ENCODE measurements around the gene SMYD4. TPM values are rescaled to one million over a fixed set of nuclear protein-coding genes. Genes with fewer than 3 reads are reported as not detected.

SMYD4 gene
- total and polyA plus RNA-seq, 2 donors (not counting 1 experiment from before 2014, with no cell fraction given): 5.1 to 11.6 TPM

DNA sequence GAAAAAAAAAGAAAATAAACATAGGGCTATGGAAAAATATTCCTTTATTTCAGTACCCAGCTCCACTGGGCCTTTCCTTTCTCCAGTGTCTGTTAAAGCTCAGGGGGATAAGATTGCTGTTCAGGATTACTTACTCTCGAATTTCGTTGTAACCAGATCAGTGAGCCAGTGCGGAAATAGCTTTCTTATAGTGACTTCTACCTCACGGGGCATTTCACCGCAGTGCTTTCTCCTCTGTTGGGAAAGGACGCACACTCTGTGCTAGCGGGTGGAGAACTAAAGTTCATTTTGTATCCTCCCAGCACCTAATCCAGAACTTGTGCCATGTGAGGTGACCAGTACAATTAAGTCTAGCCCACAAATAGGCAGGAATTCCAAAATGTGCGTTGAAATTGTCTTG, 38.4 kb upstream of the SMYD4 start:
- TF ChIP-seq EZH2 (IDR thresholded peaks at IDR 0.05; ENCODE audit: low read length, missing control alignments): no peak
- TF ChIP-seq, protein P1, sequence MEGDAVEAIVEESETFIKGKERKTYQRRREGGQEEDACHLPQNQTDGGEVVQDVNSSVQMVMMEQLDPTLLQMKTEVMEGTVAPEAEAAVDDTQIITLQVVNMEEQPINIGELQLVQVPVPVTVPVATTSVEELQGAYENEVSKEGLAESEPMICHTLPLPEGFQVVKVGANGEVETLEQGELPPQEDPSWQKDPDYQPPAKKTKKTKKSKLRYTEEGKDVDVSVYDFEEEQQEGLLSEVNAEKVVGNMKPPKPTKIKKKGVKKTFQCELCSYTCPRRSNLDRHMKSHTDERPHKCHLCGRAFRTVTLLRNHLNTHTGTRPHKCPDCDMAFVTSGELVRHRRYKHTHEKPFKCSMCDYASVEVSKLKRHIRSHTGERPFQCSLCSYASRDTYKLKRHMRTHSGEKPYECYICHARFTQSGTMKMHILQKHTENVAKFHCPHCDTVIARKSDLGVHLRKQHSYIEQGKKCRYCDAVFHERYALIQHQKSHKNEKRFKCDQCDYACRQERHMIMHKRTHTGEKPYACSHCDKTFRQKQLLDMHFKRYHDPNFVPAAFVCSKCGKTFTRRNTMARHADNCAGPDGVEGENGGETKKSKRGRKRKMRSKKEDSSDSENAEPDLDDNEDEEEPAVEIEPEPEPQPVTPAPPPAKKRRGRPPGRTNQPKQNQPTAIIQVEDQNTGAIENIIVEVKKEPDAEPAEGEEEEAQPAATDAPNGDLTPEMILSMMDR (conservative IDR thresholded peaks at IDR 0.05 in 1 of 2, IDR thresholded peaks at IDR 0.05 in 1 of 2; ENCODE audit: low read depth in 1 of 2, low read length in 2 of 2): no peak
- H3K4me2 ChIP-seq (ENCODE audit: extremely low read depth, insufficient read depth, low read length): no peak overlapping the region

DNA sequence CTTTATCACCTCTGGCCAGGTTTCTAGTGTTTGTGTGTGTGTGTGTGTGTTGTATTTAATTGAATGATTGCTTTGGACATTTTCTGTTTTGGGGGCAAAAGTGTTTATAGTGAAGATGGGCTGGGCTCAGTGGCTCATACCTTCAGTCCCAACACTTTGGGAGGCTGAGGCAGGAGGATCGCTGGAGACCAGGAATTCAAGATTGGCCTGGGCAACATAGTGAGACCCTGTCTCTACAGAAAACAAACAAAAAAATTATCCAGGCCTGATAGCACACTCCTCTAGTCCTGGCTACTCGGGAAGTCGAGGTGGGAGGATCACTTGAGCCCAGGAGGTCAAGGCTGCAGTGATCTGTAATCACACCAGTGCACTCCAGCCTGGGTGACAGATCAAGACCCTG, 37.6 kb upstream of the SMYD4 start:
- Histone ChIP-seq H3K27me3 (ENCODE audit: control insufficient read depth, insufficient read depth, low read length) (no peaks in the 10 kb centered on the region), H3K4me2 (ENCODE audit: extremely low read depth, insufficient read depth, low read length) (no peak overlapping the region), H3K9me3 (ENCODE audit: control insufficient read depth, insufficient read depth, low read depth, low read length) (no peaks in the 10 kb centered on the region), H3K9ac (ENCODE audit: insufficient read depth, low read length) (no peak overlapping the region), H3K4me1 (ENCODE audit: control insufficient read depth, extremely low read depth, insufficient read depth, low read length) (no peaks in the 10 kb centered on the region), H3K27ac (ENCODE audit: insufficient read depth, low read length) (no peak overlapping the region), H4K20me1 (ENCODE audit: control insufficient read depth, extremely low read depth, insufficient read depth, low read length) (no peaks in the 10 kb centered on the region), H3K79me2 (ENCODE audit: control insufficient read depth, insufficient read depth, low read length) (no peaks in the 10 kb centered on the region), H2AFZ (ENCODE audit: low read length) (no peak overlapping the region), H3K4me3 (replicated peaks in 1 of 4; ENCODE audit: control extremely low read depth in 1 of 4, insufficient read depth in 1 of 4, low read depth in 3 of 4, low read length in 4 of 4) (no peak overlapping the region), H3K36me3 (ENCODE audit: control insufficient read depth, insufficient read depth, low read length) (no peaks in the 10 kb centered on the region)
- TF ChIP-seq, protein P1 (conservative IDR thresholded peaks at IDR 0.05 in 1 of 2, IDR thresholded peaks at IDR 0.05 in 1 of 2; ENCODE audit: low read depth in 1 of 2, low read length in 2 of 2): no peak
- no peak for TF ChIP-seq EZH2 (IDR thresholded peaks at IDR 0.05; ENCODE audit: low read length, missing control alignments)
- no peak for DNase-seq (ENCODE audit: low read depth in 2 of 2)

More for the DNA sequence above, 38.4 kb upstream of the SMYD4 start:
- Histone ChIP-seq H3K9me3 (ENCODE audit: control insufficient read depth, insufficient read depth, low read depth, low read length) (no peaks in the 10 kb centered on the region), H3K4me3 (replicated peaks in 1 of 4; ENCODE audit: control extremely low read depth in 1 of 4, insufficient read depth in 1 of 4, low read depth in 3 of 4, low read length in 4 of 4) (no peak overlapping the region), H3K36me3 (ENCODE audit: control insufficient read depth, insufficient read depth, low read length) (peaks cover 3% of the 10 kb centered on the region), H3K27ac (ENCODE audit: insufficient read depth, low read length) (no peak overlapping the region), H3K79me2 (ENCODE audit: control insufficient read depth, insufficient read depth, low read length) (no peaks in the 10 kb centered on the region), H2AFZ (ENCODE audit: low read length) (no peak overlapping the region), H4K20me1 (ENCODE audit: control insufficient read depth, extremely low read depth, insufficient read depth, low read length) (no peaks in the 10 kb centered on the region), H3K9ac (ENCODE audit: insufficient read depth, low read length) (no peak overlapping the region), H3K4me1 (ENCODE audit: control insufficient read depth, extremely low read depth, insufficient read depth, low read length) (no peaks in the 10 kb centered on the region), H3K27me3 (ENCODE audit: control insufficient read depth, insufficient read depth, low read length) (no peaks in the 10 kb centered on the region)
- DNase-seq (ENCODE audit: low read depth in 2 of 2): no peak

DNA sequence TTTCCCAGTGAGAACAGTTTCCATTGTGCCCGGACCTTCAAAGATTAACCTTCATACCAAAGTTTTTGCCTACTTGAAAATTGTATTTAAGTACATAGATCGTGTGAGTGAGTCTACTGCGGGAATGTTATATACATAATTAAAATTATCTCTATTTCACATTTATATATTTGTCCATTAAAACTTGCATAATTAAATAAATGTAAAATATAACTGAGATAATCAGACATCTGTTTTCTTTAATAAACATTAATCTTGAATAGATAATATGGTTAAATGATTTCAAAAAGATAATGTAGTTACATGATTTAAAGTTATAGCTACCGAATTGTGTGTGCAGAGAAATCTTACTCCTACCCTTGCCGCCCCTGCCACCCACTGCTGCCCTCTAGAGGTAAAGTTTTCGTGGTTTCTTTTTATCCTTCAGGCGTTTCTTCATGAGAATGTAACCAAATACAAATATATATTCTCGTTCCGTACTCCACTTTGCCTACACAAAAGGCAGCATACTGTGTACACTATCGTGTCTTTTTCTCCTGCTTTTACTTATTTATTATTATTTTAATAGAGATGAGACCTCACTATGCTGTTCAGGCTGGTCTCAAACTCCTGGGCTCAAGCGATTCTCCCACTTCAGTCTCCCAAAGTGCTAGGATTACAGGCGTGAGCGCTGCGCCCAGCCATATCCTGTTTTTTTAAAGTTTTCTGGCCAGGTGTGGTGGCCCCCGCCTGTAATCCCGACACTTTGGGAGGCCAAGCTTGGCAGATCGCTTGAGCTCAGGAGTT, 35.7 kb upstream of the SMYD4 start:
- Histone ChIP-seq H3K9me3 (ENCODE audit: control insufficient read depth, insufficient read depth, low read depth, low read length) (no peaks in the 10 kb centered on the region), H3K4me1 (ENCODE audit: control insufficient read depth, extremely low read depth, insufficient read depth, low read length) (no peaks in the 10 kb centered on the region), H3K36me3 (ENCODE audit: control insufficient read depth, insufficient read depth, low read length) (no peaks in the 10 kb centered on the region), H2AFZ (ENCODE audit: low read length) (no peak overlapping the region), H3K27ac (ENCODE audit: insufficient read depth, low read length) (no peak overlapping the region), H3K4me3 (replicated peaks in 1 of 4; ENCODE audit: control extremely low read depth in 1 of 4, insufficient read depth in 1 of 4, low read depth in 3 of 4, low read length in 4 of 4) (no peak overlapping the region), H3K4me2 (ENCODE audit: extremely low read depth, insufficient read depth, low read length) (no peak overlapping the region), H4K20me1 (ENCODE audit: control insufficient read depth, extremely low read depth, insufficient read depth, low read length) (no peaks in the 10 kb centered on the region), H3K27me3 (ENCODE audit: control insufficient read depth, insufficient read depth, low read length) (no peaks in the 10 kb centered on the region), H3K79me2 (ENCODE audit: control insufficient read depth, insufficient read depth, low read length) (no peaks in the 10 kb centered on the region), H3K9ac (ENCODE audit: insufficient read depth, low read length) (no peak overlapping the region)
- DNase-seq (ENCODE audit: low read depth in 2 of 2): peak; percentile 4 to 49
- TF ChIP-seq, protein P1 (conservative IDR thresholded peaks at IDR 0.05 in 1 of 2, IDR thresholded peaks at IDR 0.05 in 1 of 2; ENCODE audit: low read depth in 1 of 2, low read length in 2 of 2): peak; percentile 51 to 57
- no peak for TF ChIP-seq EZH2 (IDR thresholded peaks at IDR 0.05; ENCODE audit: low read length, missing control alignments)

Measured in fibroblast of lung (primary cell).